Lung (tissue), 12 donors: ENCODE results near the gene MMAB. TPM values are rescaled to one million over a fixed set of nuclear protein-coding genes. Genes with fewer than 3 reads are reported as not detected.

Experiments
- ATAC-seq: fragments of 200-7000 bp; cut with Tn5 transposase; one replicate; pipeline ENCODE4 v1.9.1; 2020; ENCODE audit warnings: moderate number of reproducible peaks; ENCODE audit not compliant: insufficient read depth, low FRiP score
- DNase-seq, 3 donors: peaks; one replicate each; pipeline ENCODE4 v3.0.0-alpha.2; 2013 to 2017
- H3K27ac ChIP-seq, 2 donors: one replicate each; pipeline ENCODE4 v1.5.1; 2013; ENCODE audit warnings: mild to moderate bottlenecking in 2 of 2, moderate library complexity in 2 of 2, control low read depth in 1 of 2, inconsistent platforms in 1 of 2, low read depth in 1 of 2, low read length in 1 of 2
- H3K27me3 ChIP-seq, 3 donors: one replicate each; pipeline ENCODE4 v1.5.1; 2013; ENCODE audit warnings: low read length in 2 of 3; ENCODE audit not compliant: control insufficient read depth in 3 of 3, insufficient read depth in 3 of 3
- H3K36me3 ChIP-seq, 4 donors: one replicate each; pipeline ENCODE4 v1.5.1; 2013; ENCODE audit warnings: low read length in 4 of 4, mild to moderate bottlenecking in 1 of 4, moderate library complexity in 1 of 4; ENCODE audit not compliant: control insufficient read depth in 4 of 4, insufficient read depth in 4 of 4
- H3K4me1 ChIP-seq, 5 donors: one replicate each; pipeline ENCODE4 v1.5.1; 2013; ENCODE audit warnings: low read length in 5 of 5, mild to moderate bottlenecking in 2 of 5, moderate library complexity in 1 of 5; ENCODE audit not compliant: control insufficient read depth in 5 of 5, insufficient read depth in 5 of 5
- H3K4me3 ChIP-seq: one replicate; pipeline ENCODE4 v1.5.1; 2013; ENCODE audit warnings: mild to moderate bottlenecking, control low read depth, moderate library complexity
- H3K9ac ChIP-seq, 2 donors: one replicate each; pipeline ENCODE4 v1.5.1; 2013; ENCODE audit warnings: low read length in 2 of 2, control low read depth in 1 of 2; ENCODE audit not compliant: insufficient read depth in 1 of 2
- H3K9me3 ChIP-seq, 4 donors: one replicate each; pipeline ENCODE4 v1.5.1; 2013; ENCODE audit warnings: low read length in 3 of 4, mild to moderate bottlenecking in 1 of 4, moderate library complexity in 1 of 4; ENCODE audit not compliant: control insufficient read depth in 4 of 4, insufficient read depth in 3 of 4
- WGBS, 2 donors: extraction: QIAGEN DNeasy Blood & Tissue Kit; methylation state at CpG; one replicate each; pipeline ENCODE4 v1.1.7; 2013; 5-methylcytosine and 5-hydroxymethylcytosine counted together
- polyA plus RNA-seq, 2 donors: library from polyadenylated mRNA; stranded (reverse); fragments of 200-250 nt; gene quantifications; one replicate each; pipeline ENCODE4 v1.2.1, GENCODE V29; 2013
- total RNA-seq, 2 donors: library from RNA; depleted of rRNA in 1 of 2; stranded (reverse); fragments of >200 nt in 1 of 2; gene quantifications; one replicate each; pipeline ENCODE4 v1.2.1, GENCODE V29; 2014 to 2021
- TF ChIP-seq, protein P1 (sequence below): IDR thresholded peaks from 2 replicates; pipeline ENCODE4 v1.5.1; 2012; ENCODE audit warnings: mild to moderate bottlenecking; ENCODE audit errors: control extremely low read depth, extremely low read depth
- donor health status: control.
- donor health status: control.
- donor health status: Bipolar disorder and iron deficiency.
- donor health status: healthy.
- donor health status: DM: yes; HTN: yes; CAD: no.

The MMAB gene
- total and polyA plus RNA-seq, 4 donors = 23.8 to 90.2 (median 77.9) TPM

DNA sequence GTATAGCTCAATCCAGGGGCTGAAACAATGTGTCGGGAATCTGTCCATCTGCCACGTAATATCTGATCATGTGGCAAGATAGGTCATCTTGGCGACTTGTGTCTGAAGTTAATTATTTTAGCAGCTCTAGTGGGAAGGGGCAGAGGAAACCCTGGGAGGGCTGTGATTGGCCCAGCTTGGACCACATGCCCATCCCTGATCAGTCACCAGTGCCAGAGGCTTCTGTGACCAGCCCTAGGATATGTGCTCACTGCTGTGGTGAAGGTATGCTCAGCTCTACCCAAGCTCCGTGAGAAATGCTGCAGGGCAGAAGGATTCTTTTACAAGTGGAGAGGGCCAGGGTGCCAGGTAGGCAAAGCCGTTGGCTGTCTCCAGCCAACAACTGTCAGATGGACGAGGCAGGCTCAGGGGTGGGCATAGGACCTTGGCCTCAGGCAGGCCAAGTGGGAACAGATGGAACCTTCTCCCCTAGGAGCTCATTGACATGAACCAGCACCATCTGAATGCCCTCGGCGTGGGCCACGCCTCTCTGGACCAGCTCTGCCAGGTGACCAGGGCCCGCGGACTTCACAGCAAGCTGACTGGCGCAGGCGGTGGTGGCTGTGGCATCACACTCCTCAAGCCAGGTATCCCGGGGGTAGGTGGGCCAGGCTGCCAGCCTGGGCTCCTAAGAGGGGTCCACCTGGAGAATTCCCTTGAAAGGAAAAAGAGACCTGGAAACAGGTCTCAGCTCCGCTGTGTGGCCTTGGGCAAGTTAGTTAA is 21.4 kb upstream of the MMAB start:
- WGBS, 2 donors = 90 to 92% methylated on average over 15 of the region's 15 CpGs
- no peak overlapping the region for H3K27ac ChIP-seq
- no peak for ATAC-seq

DNA sequence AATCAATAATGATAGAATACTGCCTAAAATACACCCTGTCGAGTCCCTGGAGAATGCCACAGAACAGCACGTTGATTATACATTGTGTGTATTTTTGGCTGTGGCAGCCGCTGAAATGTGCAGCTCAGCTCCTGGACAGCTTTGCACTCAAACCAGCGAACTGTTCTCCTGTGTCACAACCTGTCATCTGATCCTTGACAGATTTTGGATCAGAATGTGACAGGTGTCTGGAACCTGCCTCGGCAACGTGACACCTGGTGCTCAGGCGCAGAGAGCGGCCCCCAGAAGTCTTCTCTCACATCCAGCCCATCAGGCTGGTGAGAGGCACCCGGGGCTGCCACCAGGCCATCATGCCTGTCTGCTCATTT is 19.6 kb upstream of the MMAB start:
- no peaks in the 10 kb centered on the region for H3K9me3 ChIP-seq
- H3K9ac ChIP-seq = no peak overlapping the region
- WGBS, 2 donors = 91 to 96% methylated on average over 9 of the region's 9 CpGs
- no peak overlapping the region for H3K4me3 ChIP-seq
- no peak for DNase-seq
- ATAC-seq = no peak
- H3K4me1 ChIP-seq = peaks cover 0 to 2% (median 0%) of the 10 kb centered on the region in 5 donors
- H3K27me3 ChIP-seq = no peaks in the 10 kb centered on the region
- TF ChIP-seq, protein P1, sequence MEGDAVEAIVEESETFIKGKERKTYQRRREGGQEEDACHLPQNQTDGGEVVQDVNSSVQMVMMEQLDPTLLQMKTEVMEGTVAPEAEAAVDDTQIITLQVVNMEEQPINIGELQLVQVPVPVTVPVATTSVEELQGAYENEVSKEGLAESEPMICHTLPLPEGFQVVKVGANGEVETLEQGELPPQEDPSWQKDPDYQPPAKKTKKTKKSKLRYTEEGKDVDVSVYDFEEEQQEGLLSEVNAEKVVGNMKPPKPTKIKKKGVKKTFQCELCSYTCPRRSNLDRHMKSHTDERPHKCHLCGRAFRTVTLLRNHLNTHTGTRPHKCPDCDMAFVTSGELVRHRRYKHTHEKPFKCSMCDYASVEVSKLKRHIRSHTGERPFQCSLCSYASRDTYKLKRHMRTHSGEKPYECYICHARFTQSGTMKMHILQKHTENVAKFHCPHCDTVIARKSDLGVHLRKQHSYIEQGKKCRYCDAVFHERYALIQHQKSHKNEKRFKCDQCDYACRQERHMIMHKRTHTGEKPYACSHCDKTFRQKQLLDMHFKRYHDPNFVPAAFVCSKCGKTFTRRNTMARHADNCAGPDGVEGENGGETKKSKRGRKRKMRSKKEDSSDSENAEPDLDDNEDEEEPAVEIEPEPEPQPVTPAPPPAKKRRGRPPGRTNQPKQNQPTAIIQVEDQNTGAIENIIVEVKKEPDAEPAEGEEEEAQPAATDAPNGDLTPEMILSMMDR = no peak
- H3K36me3 ChIP-seq = peaks cover 4 to 35% (median 12%) of the 10 kb centered on the region in 4 donors
- H3K27ac ChIP-seq = no peak overlapping the region

More for the DNA sequence above, 21.4 kb upstream of the MMAB start:
- H3K36me3 ChIP-seq = peaks cover 0 to 30% (median 12%) of the 10 kb centered on the region in 4 donors
- no peaks in the 10 kb centered on the region for H3K9me3 ChIP-seq
- no peaks in the 10 kb centered on the region for H3K27me3 ChIP-seq
- DNase-seq = no peak
- no peak overlapping the region for H3K9ac ChIP-seq
- TF ChIP-seq, protein P1 = no peak
- peaks cover 0 to 7% (median 3%) of the 10 kb centered on the region in 5 donors for H3K4me1 ChIP-seq
- no peak overlapping the region for H3K4me3 ChIP-seq

DNA sequence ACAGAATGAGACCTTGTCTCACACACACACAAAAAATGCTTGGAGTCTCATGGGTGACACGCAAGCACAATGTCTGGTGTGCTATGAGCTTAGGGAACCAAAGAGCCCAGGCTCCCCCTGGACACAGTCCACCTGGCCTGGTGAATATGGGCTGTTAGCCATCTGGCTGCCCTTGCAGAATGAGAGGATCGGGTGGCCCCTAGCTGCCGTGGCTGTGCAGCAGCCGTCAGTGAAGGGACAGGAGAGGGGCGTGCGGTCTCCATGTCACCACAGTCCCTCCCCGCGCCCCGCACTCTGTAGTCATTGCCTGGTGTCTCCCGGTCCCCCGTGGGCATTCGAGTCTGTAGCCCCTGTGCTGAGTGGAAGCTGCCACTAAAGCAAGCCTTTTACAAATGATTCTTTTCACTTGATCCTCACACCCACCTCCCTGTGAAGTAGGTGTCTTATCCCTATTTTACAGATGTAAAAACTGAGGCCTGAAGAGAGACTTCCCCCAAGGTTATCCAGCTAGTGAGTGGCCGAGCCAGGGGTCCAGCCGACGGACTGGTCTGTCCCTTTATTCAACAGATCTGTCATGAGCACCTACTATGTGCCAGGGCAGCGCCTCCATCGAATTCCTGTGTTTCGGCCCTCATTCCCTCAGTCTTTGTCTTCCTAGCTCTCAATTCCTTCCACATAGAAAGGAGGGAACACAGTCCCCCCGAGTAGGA is 19.0 kb upstream of the MMAB start:
- no peak overlapping the region for H3K27ac ChIP-seq
- no peaks in the 10 kb centered on the region for H3K27me3 ChIP-seq
- H3K9me3 ChIP-seq = no peaks in the 10 kb centered on the region
- 90 to 95% methylated on average over 19 of the region's 19 CpGs for WGBS, 2 donors
- H3K4me3 ChIP-seq = no peak overlapping the region
- H3K9ac ChIP-seq = no peak overlapping the region
- DNase-seq (no peak), ATAC-seq (no peak)
- TF ChIP-seq, protein P1 = no peak
- peaks cover 4 to 40% (median 12%) of the 10 kb centered on the region in 4 donors for H3K36me3 ChIP-seq
- H3K4me1 ChIP-seq = no peaks in the 10 kb centered on the region
